Measurements from ENCODE around the gene DDX42.
"Not testable (repeated sequence)": the region's sequence is repeated elsewhere in the genome, so short reads cannot be mapped to it uniquely, and the experiment has no call there.

Gene DDX42

GRCh38 chr17:63775420-63775819 is 1.4 kb downstream of the DDX42 start:
- no peak for DNase-seq (ENCODE audit: low spot score)

GRCh38 chr17:63780507-63780906 is 6.5 kb downstream of the DDX42 start:
- no peak for DNase-seq (ENCODE audit: low spot score)

- DNase-seq (ENCODE audit: low spot score), result no peak
These were observed 7.0 kb downstream of the DDX42 start for GRCh38 chr17:63780928-63781327.

GRCh38 chr17:63783522-63783921 is 9.6 kb downstream of the DDX42 start:
- DNase-seq (ENCODE audit: low spot score), result no peak

- DNase-seq (ENCODE audit: low spot score), result no peak
These were observed 11.6 kb downstream of the DDX42 start for GRCh38 chr17:63785556-63785955.

GRCh38 chr17:63786117-63786516 is 12.1 kb downstream of the DDX42 start:
- no peak for DNase-seq (ENCODE audit: low spot score)

- DNase-seq (ENCODE audit: low spot score), result no peak
These were observed 13.2 kb downstream of the DDX42 start for GRCh38 chr17:63786971-63787711.

GRCh38 chr17:63790057-63790456 is 16.1 kb downstream of the DDX42 start:
- no peak for DNase-seq (ENCODE audit: low spot score)

- no peak for DNase-seq (ENCODE audit: low spot score)
These were observed 18.2 kb downstream of the DDX42 start for GRCh38 chr17:63792055-63792729.

GRCh38 chr17:63796375-63796774 is 22.4 kb downstream of the DDX42 start:
- DNase-seq (ENCODE audit: low spot score), result not testable (repeated sequence)

GRCh38 chr17:63798572-63799106 is 24.7 kb downstream of the DDX42 start:
- DNase-seq (ENCODE audit: low spot score), result no peak

- no peak for DNase-seq (ENCODE audit: low spot score)
These were observed 26.8 kb downstream of the DDX42 start for GRCh38 chr17:63800783-63801182.

GRCh38 chr17:63804328-63804727 is 30.4 kb downstream of the DDX42 start:
- no peak for DNase-seq (ENCODE audit: low spot score)

GRCh38 chr17:63805591-63805990 is 31.6 kb downstream of the DDX42 start:
- no peak for DNase-seq (ENCODE audit: low spot score)

GRCh38 chr17:63809970-63810369 is 36.0 kb downstream of the DDX42 start:
- DNase-seq (ENCODE audit: low spot score), result no peak

- DNase-seq (ENCODE audit: low spot score), result no peak
These were observed 42.2 kb downstream of the DDX42 start for GRCh38 chr17:63816123-63816522.

GRCh38 chr17:63816669-63817068 is 42.7 kb downstream of the DDX42 start:
- DNase-seq (ENCODE audit: low spot score), result no peak

GRCh38 chr17:63817736-63818385 is 43.9 kb downstream of the DDX42 start:
- no peak for DNase-seq (ENCODE audit: low spot score)

GRCh38 chr17:63819131-63819530 is 45.2 kb downstream of the DDX42 start:
- DNase-seq (ENCODE audit: low spot score), result no peak

GRCh38 chr17:63819585-63820537 is 45.9 kb downstream of the DDX42 start:
- DNase-seq (ENCODE audit: low spot score), result no peak

- DNase-seq (ENCODE audit: low spot score), result no peak
These were observed 47.1 kb downstream of the DDX42 start for GRCh38 chr17:63820963-63821561.
